HG02610 (cell line): ENCODE measurements around the gene SLCO4A1.
"Not testable (repeated sequence)": the region's sequence is repeated elsewhere in the genome, so short reads cannot be mapped to it uniquely, and the experiment has no call there.

Experiments
- ATAC-seq: cut with Tn5 transposase; IDR thresholded peaks from one replicate; pipeline ENCODE4 v1.9.1; 2021; ENCODE audit warnings: mild to moderate bottlenecking, moderate library complexity; ENCODE audit not compliant: unreplicated experiment

The SLCO4A1 gene

DNA sequence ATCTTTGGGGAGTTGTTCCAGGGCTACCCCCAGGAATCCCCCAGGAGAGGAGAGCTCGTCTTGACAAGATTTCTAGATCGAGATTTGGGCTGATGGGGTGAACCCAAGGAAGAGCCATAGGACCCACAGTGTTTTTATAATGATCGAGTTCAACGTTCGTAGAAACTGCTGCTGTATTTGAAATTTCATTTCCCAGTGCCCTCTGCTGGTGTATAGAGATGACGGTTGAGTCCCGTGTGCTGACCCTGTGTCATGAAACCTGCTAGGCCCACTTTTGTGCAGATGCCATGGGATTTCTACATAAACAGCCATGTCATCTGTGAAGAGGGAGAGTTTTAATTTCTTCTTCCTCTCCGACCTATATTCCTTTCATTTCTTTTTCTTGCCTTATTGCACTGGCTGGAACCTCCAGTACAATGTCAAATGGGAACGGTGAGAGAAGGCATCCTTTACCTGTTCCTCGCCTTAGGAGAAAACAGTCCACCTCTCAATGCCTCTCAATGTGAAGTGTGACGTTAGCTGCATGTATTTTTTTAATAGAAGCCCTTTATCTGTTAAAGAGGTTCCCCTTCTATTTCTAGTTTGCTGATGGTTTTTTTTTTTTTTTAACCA is 37.8 kb downstream of the SLCO4A1 start:
- no peak for ATAC-seq

DNA sequence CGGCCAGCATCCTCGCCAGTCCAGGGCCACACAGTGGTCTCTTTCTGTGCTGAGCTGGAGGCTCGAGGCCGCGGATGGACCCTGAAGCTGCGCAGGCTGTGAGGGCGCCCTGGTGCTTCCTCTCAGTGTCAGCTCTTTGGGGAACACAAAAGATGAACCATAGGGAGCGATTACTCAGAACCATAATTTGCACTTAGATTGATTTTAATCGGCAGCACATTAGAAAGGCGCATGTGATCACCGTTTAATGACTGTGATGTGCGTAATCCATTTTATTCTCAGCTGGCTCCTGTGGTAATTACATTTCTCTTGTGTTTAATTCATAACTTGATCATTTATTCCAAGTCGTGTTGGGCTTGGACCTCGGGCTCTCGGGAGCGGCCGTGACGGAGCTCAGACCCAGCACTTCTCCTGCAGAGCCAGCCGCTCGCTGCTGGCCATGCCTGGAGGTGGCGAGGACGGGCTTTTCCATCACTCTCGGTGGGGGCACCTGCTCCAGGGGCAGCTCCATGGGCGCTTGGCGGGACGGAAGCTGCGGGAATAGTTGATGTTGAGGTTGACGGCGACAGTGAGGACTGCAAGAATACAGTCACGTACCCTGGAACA is 40.7 kb downstream of the SLCO4A1 start:
- ATAC-seq: no peak

DNA sequence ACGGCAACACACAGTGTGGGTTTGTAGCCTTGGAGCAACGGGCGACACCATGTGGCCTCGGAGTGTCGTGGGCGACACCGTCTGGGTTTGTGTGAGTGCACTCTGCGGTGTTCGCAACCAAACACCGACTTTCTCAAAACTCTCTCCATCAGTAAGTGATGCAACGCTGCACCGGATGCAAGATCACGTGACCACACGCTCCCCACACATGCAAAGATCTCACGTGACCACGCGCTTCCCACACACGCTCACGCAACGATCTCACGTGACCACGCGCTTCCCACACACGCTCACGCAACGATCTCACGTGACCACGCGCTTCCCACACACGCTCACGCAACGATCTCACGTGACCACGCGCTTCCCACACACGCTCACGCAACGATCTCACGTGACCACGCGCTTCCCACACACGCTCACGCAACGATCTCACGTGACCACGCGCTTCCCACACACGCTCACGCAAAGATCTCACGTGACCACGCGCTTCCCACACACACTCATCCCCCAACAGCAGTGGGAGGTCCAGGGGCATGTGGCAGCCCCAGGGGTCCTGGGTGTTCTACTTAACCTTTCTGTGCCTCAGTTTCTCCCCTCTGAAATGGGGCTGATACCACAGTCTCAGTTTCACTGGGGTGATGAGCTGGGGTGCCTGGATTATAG is 41.5 kb downstream of the SLCO4A1 start:
- ATAC-seq: not testable (repeated sequence)

DNA sequence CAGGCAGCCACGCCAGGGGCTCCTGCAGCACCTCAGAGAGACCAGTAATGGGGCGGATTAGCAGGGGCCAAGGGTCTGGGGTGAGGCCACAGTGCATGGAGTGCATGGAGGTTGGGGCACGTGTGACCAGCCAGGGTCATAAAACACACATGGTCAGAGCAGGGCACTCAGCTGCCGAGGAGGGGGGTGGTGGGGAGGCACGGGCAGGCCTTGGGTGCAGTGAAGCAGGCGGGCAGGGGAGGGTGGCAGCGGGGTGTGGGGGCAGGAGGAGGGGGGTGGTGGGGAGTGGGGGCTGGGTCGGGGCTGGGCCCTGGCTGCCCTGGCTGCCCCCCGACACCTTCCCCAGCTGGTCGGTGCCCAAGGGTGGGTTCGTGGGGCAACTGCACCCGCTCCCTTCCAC is 42.7 kb downstream of the SLCO4A1 start:
- ATAC-seq: no peak

DNA sequence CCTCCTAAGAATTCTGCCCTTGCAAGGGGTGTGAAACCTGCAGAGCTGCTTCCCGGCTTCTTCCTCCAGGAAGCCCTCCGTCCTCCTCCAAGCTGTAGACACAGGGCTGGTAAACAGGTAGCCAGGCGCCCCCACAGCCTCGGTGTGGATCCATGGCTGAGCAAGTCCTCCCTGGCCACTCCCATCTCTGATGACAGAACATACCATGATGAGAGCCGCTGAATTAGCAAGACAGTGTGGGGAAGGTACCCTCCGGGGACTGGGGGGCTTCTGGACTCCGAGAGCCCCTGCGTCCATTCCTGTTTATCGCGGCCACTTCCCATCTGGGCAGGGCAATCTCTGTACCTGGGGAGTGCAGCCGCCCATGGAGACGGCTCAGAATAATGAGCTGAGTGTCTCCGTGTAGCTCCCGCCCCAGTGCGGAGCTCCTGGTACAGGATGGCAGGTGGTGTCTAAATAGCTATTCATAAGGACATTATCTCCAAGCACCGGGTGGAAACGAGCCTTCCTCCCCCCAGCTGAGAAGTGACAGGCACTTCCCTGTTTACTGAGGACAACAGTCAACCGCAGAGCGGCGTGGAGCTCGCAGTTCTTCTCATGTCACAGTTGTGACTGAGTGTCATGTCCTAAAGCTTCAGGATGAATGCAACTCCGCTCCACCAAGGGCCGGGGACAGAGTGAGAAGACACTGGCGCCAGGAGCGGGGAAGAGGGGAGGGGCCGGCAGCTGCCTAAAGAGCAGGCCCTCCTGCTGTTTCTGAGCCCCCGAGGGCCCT is 43.7 kb downstream of the SLCO4A1 start:
- ATAC-seq: no peak

DNA sequence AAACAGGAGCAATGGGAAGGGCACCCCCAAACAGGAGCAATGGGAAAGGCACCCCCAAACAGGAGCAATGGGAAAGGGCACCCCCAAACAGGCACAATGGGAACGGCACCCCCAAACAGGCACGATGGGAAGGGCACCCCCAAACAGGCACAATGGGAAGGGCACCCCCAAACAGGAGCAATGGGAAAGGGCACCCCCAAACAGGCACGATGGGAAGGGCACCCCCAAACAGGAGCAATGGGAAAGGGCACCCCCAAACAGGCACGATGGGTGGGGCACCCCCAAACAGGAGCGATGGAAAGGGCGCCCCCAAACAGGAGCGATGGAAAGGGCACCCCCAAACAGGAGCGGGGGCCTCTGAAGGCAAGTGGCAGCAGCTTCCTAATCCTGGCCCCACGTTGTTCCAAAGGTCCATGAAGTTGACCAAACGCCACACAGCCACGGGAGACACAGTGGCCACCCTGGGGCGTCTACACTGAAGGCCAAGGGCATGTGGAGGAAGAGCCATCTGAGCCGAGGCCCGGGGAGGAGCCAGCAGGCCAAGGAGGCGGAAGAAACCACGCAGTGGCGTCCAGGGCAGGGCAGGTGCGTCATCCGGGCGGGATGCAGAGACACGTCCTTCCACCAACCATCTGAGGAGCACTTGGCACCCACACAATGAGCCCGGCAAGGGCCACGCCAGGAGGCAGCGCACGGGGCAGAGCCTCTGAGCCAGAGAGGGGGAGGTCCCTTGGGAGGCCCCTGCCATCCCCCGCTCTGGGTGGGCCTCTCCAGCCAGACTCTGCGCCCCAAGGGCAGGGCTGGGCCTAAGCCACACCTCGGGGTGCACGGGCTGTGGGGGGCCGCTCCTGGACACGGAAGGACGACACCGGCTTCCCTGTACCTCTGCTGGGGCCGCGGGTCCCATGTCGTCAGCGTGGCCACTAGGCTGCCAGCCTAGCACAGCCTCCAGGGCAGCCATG is 44.8 kb downstream of the SLCO4A1 start:
- no peak for ATAC-seq

DNA sequence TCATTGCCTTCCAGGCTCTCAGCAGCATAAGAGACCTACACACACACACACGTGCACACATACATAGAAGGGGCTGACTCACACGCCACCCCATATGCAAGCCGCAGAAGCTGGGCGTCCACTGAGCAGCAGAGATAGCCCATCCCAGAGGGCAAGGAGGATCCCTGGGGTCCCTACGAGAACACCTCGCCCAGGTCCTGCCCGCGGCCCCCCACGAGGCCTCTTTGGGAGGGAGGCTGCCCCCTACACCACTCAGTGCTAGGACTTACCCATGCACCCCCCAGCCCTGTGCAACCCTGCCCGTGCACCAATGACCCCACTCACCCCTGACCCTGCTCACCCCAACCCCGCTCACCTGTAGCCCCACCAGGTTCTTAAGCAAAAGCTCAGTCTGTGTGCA is 45.8 kb downstream of the SLCO4A1 start:
- ATAC-seq: no peak

DNA sequence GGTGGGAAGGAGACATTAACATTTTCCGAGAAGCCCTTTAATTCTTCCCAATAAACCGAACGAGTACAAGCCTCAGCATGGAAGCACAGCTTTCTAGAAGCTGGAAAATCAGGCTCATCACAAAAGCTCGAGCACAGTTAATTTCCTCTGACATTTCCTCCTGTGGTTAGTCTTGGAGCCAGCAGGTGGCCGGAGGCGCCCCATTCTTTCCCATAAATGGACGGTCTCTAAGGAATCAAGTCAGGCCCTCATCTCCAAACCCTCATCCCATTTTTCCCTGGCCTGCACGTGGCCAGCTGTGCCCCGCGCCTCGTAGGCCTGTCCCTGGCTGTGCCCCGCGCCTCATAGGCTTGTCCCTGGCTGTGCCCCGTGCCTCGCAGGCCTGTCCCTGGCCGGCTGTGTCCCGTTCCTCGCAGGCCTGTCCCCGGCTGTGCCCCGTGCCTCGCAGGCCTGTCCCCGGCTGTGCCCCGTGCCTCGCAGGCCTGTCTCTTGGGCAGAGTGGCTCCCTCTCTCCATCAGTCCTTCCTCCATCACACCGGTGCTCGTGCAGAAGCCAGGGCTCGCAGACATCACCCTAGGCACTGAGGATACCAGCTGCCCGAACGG is 46.7 kb downstream of the SLCO4A1 start:
- no peak for ATAC-seq

DNA sequence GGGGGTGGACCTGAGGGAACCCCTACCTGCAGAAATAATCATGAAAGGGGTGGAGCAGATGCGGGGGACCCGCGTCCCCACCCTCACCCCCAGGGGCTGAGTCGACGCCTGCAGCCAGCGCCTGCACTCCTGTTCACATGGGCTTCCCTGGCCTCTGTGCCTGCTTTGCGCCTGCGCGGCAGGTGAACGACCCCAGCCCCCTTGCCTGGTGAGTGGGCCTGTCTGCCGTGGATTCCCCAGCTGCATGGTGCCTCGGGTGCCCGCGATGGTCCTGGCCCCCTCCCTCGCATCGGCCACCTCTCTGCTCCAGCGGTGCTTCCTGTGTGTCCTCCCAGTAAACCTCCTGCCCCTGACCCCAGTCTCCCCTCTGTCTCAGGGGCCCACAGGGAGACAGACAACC is 47.6 kb downstream of the SLCO4A1 start:
- ATAC-seq: no peak

DNA sequence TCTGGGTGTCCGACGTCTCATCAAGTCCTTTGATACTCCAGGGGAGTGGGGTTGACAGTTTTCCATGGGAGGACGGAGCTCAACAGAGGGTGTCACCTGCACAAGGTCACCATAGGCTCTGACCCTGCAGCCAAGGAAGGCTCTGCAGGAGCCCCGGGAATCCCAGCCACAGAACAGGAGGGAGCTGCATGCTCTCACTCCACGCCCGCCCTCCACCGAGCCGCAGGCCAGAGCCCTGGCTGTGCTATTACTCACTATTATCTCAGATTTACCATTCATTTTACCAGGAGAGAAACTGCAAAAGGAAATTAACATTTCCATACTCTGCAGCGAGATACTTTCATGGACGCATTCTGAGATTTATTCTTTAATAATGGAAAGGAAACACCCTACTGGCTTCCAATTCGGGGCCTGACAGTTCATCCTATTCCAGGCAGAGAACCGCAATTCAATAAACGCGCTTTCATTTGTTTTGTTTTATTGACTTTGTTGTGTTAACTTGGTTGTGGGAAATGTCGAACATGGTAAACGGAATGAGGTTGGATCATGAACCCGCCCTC is 48.0 kb downstream of the SLCO4A1 start:
- no peak for ATAC-seq

DNA sequence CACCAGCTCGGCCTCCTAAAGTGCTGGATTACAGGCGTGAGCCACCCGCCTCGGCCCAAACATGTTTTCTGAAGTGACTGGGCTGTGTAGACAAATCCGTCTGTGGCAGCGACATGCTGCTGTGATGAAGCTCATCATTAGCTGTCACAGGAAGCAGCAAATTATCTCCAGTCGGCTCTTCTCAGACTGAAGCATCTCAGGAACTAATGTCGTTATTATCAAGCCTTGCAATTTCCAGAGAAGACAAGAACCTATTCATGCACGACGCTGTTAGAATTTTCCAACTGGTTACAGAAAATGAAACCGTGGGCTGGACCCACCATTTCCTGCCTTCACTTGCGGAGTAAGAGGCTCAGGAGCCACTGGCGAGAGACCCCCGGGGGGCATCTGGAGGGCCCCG is 49.2 kb downstream of the SLCO4A1 start:
- no peak for ATAC-seq

DNA sequence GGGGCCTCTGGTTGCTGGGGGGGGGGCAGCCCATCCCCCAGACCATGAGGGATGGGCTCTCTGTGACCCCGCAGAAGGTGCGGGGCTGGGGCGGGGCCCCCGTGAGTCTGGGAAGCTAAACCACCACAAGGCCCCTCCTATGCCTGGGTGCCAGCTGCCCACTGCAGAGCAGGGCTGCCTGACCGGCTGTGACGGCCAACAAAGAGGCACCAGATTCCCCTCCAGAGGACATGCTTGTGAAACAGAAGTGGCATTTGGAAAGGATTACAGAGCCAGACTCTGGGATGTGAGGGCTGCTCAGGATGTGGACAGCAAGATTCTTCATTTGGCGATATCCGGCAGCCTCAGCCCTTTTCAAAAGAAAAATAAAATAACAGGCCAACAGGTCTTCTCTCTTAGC is 49.9 kb downstream of the SLCO4A1 start:
- no peak for ATAC-seq

DNA sequence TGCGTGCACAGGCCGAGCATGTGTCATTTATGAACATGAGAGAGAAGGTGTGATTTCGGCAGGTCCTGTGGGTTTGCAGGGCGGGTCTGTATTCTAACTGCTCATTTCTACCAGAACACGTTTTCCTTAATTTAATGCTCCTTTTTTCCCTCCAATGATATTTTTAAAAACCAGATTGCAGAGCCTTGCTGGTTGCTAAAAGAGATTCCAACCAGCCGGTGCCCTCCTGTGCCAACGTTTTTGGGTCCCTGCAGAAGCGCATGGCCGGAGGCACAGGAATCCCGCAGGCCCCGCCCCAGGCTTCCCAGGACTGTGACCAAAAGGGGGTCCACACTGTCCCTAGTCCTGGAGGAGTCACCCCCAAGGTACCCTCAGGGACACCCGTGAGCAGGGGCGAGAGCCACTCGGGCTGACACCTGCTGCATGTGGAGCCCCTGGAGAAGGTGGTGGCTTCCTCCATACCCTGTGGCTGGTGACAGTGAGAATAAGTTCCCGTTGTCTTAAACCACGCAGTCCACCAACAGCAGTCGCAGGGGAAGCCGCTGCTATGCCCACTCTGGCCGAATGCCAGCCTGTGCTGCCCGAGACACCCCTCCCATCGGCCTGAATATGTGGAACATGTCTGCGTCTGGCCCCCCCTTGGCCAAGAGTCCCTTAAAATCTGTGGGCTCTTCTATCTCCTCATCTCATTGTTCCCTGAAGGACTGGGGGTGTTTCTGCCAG is 50.7 kb downstream of the SLCO4A1 start:
- no peak for ATAC-seq

DNA sequence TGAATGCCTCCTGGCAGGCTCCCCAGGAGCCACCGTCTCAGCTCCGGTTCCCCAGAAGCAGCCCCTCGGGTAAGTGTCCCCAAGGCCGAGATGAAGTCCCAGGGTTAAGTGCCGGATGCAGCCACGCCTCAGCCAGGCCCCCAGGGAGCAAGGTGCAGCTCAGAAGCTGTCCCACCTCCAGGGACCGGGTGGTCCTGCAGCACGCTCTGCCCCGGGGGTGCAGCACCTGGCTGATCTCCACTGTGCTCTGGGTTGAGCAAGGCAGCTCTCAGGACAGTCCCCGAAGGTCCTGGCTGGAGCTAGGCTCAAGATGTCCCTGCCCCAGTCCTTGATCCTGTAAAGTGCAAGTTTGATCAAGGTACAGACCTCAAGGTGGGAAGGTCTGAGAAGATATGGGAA is 51.2 kb downstream of the SLCO4A1 start:
- no peak for ATAC-seq

DNA sequence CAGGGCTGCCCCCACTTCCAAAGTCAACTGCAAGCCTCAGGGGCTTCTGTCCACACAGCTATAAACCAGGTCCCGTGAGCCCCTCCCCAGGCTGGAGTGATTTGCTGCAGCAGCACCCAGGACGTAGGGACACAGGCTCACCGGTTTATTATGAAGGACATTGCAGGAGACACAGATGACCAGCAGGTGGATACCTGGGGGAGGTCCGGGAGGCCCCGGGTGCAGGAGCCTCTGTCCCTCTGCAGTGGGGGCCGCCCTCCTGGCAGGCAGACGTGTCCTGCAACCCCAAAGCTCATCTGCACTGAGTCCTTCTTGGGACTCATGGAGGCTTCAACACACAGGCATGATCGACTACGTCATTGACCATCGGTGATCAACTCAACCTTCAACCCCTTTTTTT is 51.8 kb downstream of the SLCO4A1 start:
- no peak for ATAC-seq

DNA sequence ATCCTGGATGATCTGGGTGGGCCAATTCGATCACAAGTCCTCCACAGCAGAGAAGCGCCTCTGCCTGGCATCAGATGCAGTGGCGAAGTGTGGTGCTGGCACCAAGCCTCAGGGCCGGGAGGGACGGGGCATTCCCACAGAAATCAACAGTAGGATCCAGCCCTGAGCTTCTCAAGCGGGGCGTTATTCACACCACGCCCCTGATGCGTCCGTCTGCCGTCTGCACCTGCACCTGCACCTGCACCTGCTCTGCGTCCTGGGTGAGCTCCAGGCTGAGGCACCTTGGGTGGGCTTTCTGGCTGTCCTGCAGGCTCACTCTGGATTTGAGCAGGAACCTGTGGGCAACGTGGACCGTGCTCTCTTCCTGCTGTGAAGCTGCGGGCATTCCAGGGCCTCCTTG is 52.6 kb downstream of the SLCO4A1 start:
- ATAC-seq: no peak

DNA sequence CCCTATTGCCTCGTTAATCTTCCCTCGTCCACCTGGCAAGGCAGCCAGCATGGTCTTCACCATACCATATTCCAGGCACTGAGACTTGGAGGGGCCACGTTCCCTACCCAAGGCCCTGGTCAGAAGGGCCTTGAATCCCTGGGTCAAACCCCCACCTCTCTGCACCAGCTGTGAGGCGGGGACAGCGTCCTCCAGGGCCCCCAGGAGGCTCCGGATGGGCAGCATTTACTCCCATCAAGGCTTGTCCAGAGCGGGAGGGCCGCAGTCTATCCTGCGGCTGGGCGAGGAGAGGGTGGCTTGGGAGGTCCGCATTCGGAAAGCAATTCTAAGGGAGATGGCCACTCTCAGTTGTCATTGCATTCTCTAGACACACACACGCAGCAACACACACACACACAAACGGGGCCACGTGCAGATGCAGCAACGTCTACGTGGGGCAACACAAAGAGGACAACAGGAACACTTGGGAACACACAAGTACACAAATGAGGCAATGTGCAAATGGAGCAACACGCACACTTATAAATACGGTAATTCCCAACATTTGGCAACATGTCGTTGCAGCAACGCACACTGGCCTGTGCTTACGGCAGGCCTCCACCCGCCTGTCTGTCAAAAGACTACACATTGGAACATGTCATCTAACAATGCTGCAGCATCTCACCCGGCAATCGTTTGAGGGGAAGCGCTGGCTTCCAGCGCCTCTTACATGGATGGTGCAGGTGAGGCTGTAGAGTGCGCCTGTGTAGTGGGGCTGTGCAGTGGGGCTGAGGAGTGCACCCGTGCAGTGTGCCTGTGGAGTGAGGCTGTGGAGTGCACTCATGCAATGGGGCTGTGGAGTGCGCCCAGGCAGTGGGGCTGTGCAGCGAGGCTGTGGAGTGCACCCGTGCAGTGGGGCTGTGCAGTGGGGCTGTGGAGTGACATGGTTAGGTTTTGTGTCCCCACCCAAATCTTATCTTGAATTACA is 53.4 kb downstream of the SLCO4A1 start:
- ATAC-seq: no peak

DNA sequence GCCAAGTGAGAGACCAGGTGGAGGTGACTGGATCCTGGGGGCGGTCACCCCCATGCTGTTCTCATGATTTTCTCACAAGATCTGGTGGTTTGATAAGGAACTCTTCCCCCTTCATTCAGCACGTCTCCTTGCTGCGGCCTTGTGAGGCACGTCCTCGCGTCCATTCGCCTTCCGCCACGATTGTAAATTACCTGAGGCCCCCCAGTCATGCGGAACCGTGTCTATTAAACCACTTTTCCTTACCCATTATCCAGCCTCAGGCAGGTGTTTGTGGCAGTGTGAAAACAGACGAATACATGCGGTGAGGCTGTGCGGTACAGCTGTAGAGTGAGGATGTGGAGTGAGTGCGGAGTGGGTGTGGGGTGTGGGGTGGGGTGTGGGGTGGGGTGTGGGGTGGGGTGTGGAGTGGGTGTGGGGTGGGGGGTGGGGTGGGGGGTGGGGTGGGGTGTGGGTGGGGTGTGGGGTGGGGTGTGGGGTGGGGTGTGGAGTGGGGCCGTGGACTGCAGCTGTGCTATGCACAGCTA is 54.2 kb downstream of the SLCO4A1 start:
- no peak for ATAC-seq
